ENCODE measurements around the gene FBXL17. TPM values are rescaled to one million over a fixed set of nuclear protein-coding genes. Genes with fewer than 3 reads are reported as not detected.

The FBXL17 gene
- total RNA-seq, 8 experiments from 2014 or later: 14.5 to 30.0 (median 26.6) TPM

GRCh38 chr5:108003178-108003577 lies 378.7 kb downstream of the FBXL17 start:
- WGBS, 10 experiments: 23 to 100% (median 82%) methylated on average over 1 of the region's 1 CpG; no CpG with 5 or more reads in 2 of the 10 experiments
- Histone ChIP-seq H3K27ac (no peak overlapping the region), H3K4me3 (no peak overlapping the region), H3K4me1 (replicated peaks in 1 of 2) (peaks cover 0 to 16% of the 10 kb centered on the region in 2 donors)
- peak in 4 of 8 experiments; percentile 22 to 89 (median 60) for ATAC-seq (replicated peaks in 6 of 8)
- in situ Hi-C loops (cut with MboI; ENCODE audit: low pct_unique_long_range_greater_than_20kb in 2 of 9, low sequenced_read_pairs in 9 of 9, unreplicated experiment in 9 of 9): no loop called here

- ATAC-seq (replicated peaks in 6 of 8): no peak
- H3K4me1 ChIP-seq (replicated peaks in 1 of 2): peaks cover 7 to 19% of the 10 kb centered on the region in 2 donors
- in situ Hi-C loops (cut with MboI; ENCODE audit: low pct_unique_long_range_greater_than_20kb in 2 of 9, low sequenced_read_pairs in 9 of 9, unreplicated experiment in 9 of 9): no loop called here
- H3K4me3 ChIP-seq: no peak overlapping the region
- no peak overlapping the region for H3K27ac ChIP-seq
- WGBS, 10 experiments: 94 to 100% (median 100%) methylated on average over 1 to 4 of the region's 4 CpGs; no CpG with 5 or more reads in 2 of the 10 experiments
Measured at GRCh38 chr5:108001222-108001621, 380.7 kb downstream of the FBXL17 start.

- ATAC-seq (replicated peaks in 6 of 8): peak in 2 of 8 experiments; percentile 10 to 15
- WGBS, 10 experiments: 13 to 81% (median 34%) methylated on average over 2 to 4 of the region's 4 CpGs; no CpG with 5 or more reads in 1 of the 10 experiments
- H3K4me1 ChIP-seq (replicated peaks in 1 of 2): peaks cover 7 to 19% of the 10 kb centered on the region in 2 donors
- in situ Hi-C loops (cut with MboI; ENCODE audit: low pct_unique_long_range_greater_than_20kb in 2 of 9, low sequenced_read_pairs in 9 of 9, unreplicated experiment in 9 of 9): no loop called here
- no peak overlapping the region for H3K27ac ChIP-seq
- no peak overlapping the region for H3K4me3 ChIP-seq
Measured at GRCh38 chr5:107997338-107997980, 384.4 kb downstream of the FBXL17 start.

- in situ Hi-C loops (cut with MboI; ENCODE audit: low pct_unique_long_range_greater_than_20kb in 2 of 9, low sequenced_read_pairs in 9 of 9, unreplicated experiment in 9 of 9): no loop called here
- no peak for ATAC-seq (replicated peaks in 6 of 8)
- Histone ChIP-seq H3K4me1 (replicated peaks in 1 of 2) (peaks cover 7 to 8% of the 10 kb centered on the region in 2 donors), H3K27ac (no peak overlapping the region), H3K4me3 (no peak overlapping the region)
- WGBS, 10 experiments: 50 to 100% (median 100%) methylated on average over 1 to 2 of the region's 2 CpGs; no CpG with 5 or more reads in 3 of the 10 experiments
Measured at GRCh38 chr5:107993341-107993740, 388.6 kb downstream of the FBXL17 start.

GRCh38 chr5:107990881-107991810 lies 390.8 kb downstream of the FBXL17 start:
- in situ Hi-C loops (cut with MboI; ENCODE audit: low pct_unique_long_range_greater_than_20kb in 2 of 9, low sequenced_read_pairs in 9 of 9, unreplicated experiment in 9 of 9): no loop called here
- 73 to 96% (median 88%) methylated on average over 2 to 7 of the region's 7 CpGs for WGBS, 10 experiments
- Histone ChIP-seq H3K4me3 (no peak overlapping the region), H3K27ac (no peak overlapping the region), H3K4me1 (replicated peaks in 1 of 2) (no peaks in the 10 kb centered on the region)
- ATAC-seq (replicated peaks in 6 of 8): peak in 1 of 8 experiments; percentile 22

- Histone ChIP-seq H3K4me1 (replicated peaks in 1 of 2) (peaks cover 2 to 12% of the 10 kb centered on the region in 2 donors), H3K27ac (no peak overlapping the region), H3K4me3 (no peak overlapping the region)
- in situ Hi-C loops (cut with MboI; ENCODE audit: low pct_unique_long_range_greater_than_20kb in 2 of 9, low sequenced_read_pairs in 9 of 9, unreplicated experiment in 9 of 9): no loop called here
- peak in 1 of 8 experiments; percentile 35 for ATAC-seq (replicated peaks in 6 of 8)
Measured at GRCh38 chr5:107985144-107985543, 396.8 kb downstream of the FBXL17 start.

- peak in 3 of 8 experiments; percentile 24 to 88 (median 35) for ATAC-seq (replicated peaks in 6 of 8)
- Histone ChIP-seq H3K27ac (no peak overlapping the region), H3K4me3 (no peak overlapping the region), H3K4me1 (replicated peaks in 1 of 2) (peaks cover 6 to 23% of the 10 kb centered on the region in 2 donors)
- in situ Hi-C loops (cut with MboI; ENCODE audit: low pct_unique_long_range_greater_than_20kb in 2 of 9, low sequenced_read_pairs in 9 of 9, unreplicated experiment in 9 of 9): no loop called here
- whole genome bisulfite sequencing, 10 experiments: 71 to 100% (median 90%) methylated on average over 2 to 7 of the region's 8 CpGs
Measured at GRCh38 chr5:107982703-107983425, 399.0 kb downstream of the FBXL17 start.

GRCh38 chr5:107980923-107981692 lies 400.8 kb downstream of the FBXL17 start:
- in situ Hi-C loops (cut with MboI; ENCODE audit: low pct_unique_long_range_greater_than_20kb in 2 of 9, low sequenced_read_pairs in 9 of 9, unreplicated experiment in 9 of 9): no loop called here
- 86 to 100% (median 94%) methylated on average over 1 to 10 of the region's 13 CpGs; no CpG with 5 or more reads in 1 of the 10 experiments for WGBS, 10 experiments
- Histone ChIP-seq H3K4me3 (no peak overlapping the region), H3K4me1 (replicated peaks in 1 of 2) (peaks cover 6 to 23% of the 10 kb centered on the region in 2 donors), H3K27ac (no peak overlapping the region)
- no peak for ATAC-seq (replicated peaks in 6 of 8)

- H3K27ac ChIP-seq: no peak overlapping the region
- in situ Hi-C loops (cut with MboI; ENCODE audit: low pct_unique_long_range_greater_than_20kb in 2 of 9, low sequenced_read_pairs in 9 of 9, unreplicated experiment in 9 of 9): no loop called here
- H3K4me1 ChIP-seq (replicated peaks in 1 of 2): peaks cover 4 to 20% of the 10 kb centered on the region in 2 donors
- WGBS, 10 experiments: 79 to 100% (median 100%) methylated on average over 1 to 2 of the region's 2 CpGs; no CpG with 5 or more reads in 1 of the 10 experiments
- no peak for ATAC-seq (replicated peaks in 6 of 8)
- no peak overlapping the region for H3K4me3 ChIP-seq
Measured at GRCh38 chr5:107979900-107980299, 402.0 kb downstream of the FBXL17 start.

- 11 to 80% (median 47%) methylated on average over 1 to 3 of the region's 3 CpGs; no CpG with 5 or more reads in 2 of the 10 experiments for WGBS, 10 experiments
- H3K4me3 ChIP-seq: no peak overlapping the region
- no peak overlapping the region for H3K27ac ChIP-seq
- ATAC-seq (replicated peaks in 6 of 8): peak in 3 of 8 experiments; percentile 47 to 81 (median 67)
- H3K4me1 ChIP-seq (replicated peaks in 1 of 2): peaks cover 4 to 20% of the 10 kb centered on the region in 2 donors
- in situ Hi-C loops (cut with MboI; ENCODE audit: low pct_unique_long_range_greater_than_20kb in 2 of 9, low sequenced_read_pairs in 9 of 9, unreplicated experiment in 9 of 9): no loop called here
Measured at GRCh38 chr5:107979291-107979690, 402.6 kb downstream of the FBXL17 start.

GRCh38 chr5:107977550-107978071 lies 404.3 kb downstream of the FBXL17 start:
- peak in 3 of 8 experiments; percentile 16 to 90 (median 75) for ATAC-seq (replicated peaks in 6 of 8)
- H3K4me3 ChIP-seq: no peak overlapping the region
- H3K27ac ChIP-seq: no peak overlapping the region
- H3K4me1 ChIP-seq (replicated peaks in 1 of 2): peaks cover 4 to 18% of the 10 kb centered on the region in 2 donors
- in situ Hi-C loops (cut with MboI; ENCODE audit: low pct_unique_long_range_greater_than_20kb in 2 of 9, low sequenced_read_pairs in 9 of 9, unreplicated experiment in 9 of 9): no loop called here
- 25 to 94% (median 67%) methylated on average over 1 to 3 of the region's 3 CpGs; no CpG with 5 or more reads in 1 of the 10 experiments for whole genome bisulfite sequencing, 10 experiments

GRCh38 chr5:107975568-107975967 lies 406.3 kb downstream of the FBXL17 start:
- H3K4me3 ChIP-seq: no peak overlapping the region
- H3K4me1 ChIP-seq (replicated peaks in 1 of 2): peaks cover 7 to 11% of the 10 kb centered on the region in 2 donors
- H3K27ac ChIP-seq: no peak overlapping the region
- 0 to 74% (median 67%) methylated on average over 1 to 3 of the region's 3 CpGs; no CpG with 5 or more reads in 4 of the 10 experiments for WGBS, 10 experiments
- in situ Hi-C loops (cut with MboI; ENCODE audit: low pct_unique_long_range_greater_than_20kb in 2 of 9, low sequenced_read_pairs in 9 of 9, unreplicated experiment in 9 of 9): no loop called here
- no peak for ATAC-seq (replicated peaks in 6 of 8)
